Ecto neural progenitor cell (in vitro differentiated cells): ENCODE data around the gene ARHGAP22.

Source experiments
- DNase-seq: peaks from one replicate; pipeline ENCODE4 v3.0.0-alpha.2; 2018; ENCODE audit warnings: low spot score

Gene ARHGAP22

GRCh38 chr10:48533540-48533939 lies 71.3 kb downstream of the ARHGAP22 start:
- peak; percentile 1 for DNase-seq

DNA sequence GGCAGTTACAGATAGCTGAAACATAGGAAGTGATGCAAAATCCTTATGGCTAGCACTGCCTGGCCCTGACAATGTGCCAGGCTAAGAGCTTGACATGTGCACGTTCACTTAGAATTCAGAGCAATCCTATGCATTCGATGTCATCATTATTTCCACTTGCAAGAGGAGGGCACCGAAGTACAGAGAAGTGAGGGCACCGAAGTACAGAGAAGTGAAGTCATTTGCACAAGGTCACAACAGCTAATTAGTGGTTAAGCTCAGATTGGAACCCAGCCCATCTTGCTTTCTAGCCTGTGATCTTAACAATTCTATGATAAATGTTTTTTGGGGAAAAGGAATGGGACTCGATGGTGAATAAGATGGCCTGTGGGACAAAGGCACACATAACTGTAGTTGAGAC lies 73.4 kb downstream of the ARHGAP22 start:
- DNase-seq: peak; percentile 12

DNA sequence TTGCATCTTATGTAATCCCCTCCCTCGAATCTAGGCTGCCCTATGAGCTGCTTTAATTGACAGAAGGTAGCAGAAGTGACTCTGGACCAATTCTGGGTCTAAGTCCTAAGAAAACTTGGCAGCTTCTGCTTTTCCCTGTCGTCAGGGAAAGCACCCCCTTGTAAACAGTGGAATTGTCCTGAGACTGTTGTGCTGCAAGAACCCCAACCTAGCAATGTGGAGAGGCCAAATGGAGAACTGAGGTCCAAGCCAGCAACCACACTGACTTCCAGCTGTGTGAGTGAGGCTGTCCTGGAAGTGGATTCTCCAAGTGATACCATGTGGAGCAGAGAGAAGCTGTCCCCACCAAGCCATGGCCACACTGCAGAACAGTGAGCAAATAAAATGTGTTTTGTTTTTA lies 75.5 kb downstream of the ARHGAP22 start:
- no peak for DNase-seq

DNA sequence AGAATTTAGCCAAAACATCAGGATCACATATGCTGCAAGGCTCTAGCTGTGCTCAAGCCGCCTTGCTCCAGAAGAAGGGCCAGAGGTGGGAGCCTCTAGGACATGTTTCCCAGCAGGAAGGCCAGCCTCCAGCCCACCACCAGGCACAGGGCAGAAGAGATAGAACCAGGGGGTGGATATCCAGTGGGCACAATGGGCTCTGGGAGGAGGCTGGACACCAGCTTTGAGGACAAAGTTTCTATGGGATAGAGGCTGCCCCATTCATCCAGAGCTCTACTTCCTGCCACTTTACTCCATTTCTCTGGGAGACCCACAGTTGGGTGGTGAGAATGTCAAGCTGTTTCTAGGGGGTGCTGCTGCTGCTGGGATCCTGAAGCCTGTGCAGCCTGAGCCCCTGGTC lies 77.1 kb downstream of the ARHGAP22 start:
- DNase-seq: no peak

GRCh38 chr10:48526846-48527505 lies 77.9 kb downstream of the ARHGAP22 start:
- DNase-seq: no peak

- no peak for DNase-seq
Measured at GRCh38 chr10:48526011-48526821, 78.7 kb downstream of the ARHGAP22 start.

DNA sequence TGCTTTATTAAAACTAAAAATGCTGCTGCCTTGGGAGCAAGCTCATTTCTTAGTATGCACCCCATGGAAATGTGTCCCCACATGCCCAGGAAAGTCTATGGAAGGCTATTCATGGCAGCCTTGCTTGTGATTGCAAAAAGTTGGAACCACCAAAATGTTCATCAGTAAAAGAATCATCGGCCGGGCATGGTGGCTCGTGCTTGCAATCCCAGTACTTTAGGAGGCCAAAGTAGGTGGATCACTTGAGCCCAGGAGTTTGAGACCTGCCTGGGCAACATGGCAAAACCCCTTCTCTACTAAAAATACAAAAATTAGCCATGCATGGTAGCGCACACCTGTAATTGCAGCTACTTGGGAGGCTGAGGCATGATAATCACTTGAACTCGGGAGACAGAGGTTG lies 79.8 kb downstream of the ARHGAP22 start:
- DNase-seq: peak; percentile 26

- peak; percentile 77 for DNase-seq
Measured at GRCh38 chr10:48523820-48524758, 80.8 kb downstream of the ARHGAP22 start.

DNA sequence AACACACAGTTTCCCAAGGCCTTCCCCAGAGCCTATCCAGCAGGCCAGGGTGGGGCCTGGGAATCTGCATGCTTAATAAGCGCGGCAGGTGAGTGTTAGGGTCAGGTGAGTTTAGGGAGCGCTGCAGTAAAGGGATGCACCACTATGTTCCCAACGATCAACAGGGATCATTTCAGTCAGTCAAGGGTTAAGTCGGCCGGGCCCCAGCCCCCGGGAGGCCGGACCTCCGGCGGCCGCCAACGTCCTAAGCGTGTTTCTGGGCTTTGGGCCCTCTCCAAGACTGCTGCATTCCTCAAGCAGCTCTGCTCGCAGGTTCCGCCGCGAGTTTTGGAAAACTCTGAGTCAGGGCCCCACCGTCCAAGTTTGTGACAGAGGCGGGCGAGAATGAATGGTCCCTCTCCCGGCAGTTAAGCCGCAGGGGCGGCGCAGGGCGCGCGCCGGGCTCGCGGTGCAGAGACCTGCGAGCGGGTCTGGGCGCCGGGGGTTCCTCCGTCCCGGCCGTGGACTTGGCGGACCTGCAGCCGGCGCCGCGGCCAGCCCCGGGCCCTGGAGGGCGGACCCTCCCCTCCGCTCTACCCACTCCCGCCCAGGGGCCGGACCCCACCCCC lies 81.6 kb downstream of the ARHGAP22 start:
- DNase-seq: peak; percentile 65

DNA sequence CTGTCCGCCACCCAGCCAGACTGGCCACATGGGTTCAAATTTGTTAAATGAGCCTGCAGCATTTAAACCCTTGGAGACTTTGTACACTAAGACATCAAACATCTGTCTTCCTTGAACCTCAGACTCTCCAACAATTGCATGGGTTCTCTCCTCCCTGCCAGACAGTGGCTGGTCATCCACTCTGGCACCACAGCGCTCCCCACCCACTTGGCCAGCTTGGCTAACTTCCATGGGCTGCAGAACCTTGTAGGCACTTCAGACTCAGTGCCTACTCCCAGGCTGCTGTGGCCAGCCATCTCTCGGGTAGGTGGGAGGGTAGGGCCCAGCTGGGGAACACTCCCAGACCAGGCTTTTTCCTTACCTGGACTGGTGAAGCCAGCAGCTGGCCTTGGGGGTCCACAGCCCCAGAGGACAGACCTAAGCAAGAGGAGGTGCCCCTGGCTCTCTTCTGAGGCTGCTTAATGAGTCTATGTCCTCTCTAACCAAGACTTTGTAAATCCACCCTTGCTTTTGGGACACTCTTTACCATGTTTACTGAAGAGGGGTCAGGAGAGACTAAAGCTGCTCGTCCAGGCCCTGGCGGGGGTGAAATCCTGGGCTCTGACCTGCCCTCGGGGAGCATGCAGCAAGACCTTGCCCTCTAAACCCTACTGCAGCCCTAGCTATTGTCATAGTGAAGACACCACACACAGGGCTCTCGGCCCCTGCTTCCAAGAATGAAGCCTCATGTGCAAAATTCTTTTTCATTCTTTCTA lies 82.7 kb downstream of the ARHGAP22 start:
- no peak for DNase-seq

GRCh38 chr10:48520594-48520993 lies 84.3 kb downstream of the ARHGAP22 start:
- peak; percentile 34 for DNase-seq

DNA sequence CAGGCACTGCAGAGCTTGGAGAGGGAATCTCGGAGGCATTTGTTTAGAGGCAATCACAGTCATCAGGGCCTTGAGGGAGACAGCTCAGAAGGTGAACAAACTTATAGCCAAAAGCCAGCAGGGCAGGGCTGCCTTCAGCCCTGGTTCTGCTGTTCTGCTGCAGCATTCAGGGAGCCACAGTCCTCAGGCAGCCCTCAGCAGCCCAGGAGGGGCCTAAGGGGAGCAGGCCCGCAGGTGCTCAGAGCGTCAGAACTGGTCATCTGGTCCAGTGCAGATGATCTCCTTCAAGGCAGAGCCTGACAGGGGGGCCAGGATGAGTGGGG lies 84.7 kb downstream of the ARHGAP22 start:
- peak; percentile 45 for DNase-seq

DNA sequence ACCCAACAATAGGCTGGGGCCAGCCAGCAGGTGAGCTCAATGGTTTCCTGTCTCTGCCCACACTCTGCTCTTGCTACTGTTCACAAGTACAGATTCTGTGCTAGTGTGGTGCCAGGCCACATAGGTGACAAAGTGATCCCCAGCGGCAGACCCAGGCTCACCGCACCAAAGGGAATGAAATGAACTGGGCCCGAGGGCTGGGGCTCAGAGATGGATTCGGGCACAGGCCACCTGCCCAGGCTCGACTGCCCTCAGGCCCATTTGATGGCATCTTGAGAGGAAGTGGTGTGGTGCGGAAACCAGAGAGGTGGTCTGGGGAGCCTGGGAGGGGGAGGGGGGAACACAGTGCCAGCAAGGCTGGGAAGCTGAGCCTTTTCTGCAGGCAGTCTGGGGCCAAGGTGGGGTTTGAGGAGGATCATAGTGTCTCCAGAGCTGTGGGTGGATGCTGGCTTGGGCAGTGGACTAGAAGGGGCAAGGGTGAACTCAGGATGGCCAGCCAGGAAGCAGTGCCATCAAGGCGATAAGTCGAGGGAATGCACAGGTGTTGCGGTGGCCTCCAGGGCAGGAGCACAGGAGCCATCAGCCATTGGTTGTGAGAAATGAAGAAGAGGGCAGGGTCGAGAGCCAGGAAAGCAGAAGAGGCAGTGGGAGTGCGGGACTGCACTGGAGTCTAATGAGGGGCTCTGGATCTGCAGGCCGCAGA lies 85.2 kb downstream of the ARHGAP22 start:
- DNase-seq: peak; percentile 40

GRCh38 chr10:48518986-48519385 lies 85.9 kb downstream of the ARHGAP22 start:
- peak; percentile 30 for DNase-seq

- DNase-seq: no peak
Measured at GRCh38 chr10:48517911-48518811, 86.7 kb downstream of the ARHGAP22 start.

GRCh38 chr10:48517482-48517881 lies 87.4 kb downstream of the ARHGAP22 start:
- peak; percentile 37 for DNase-seq

- no peak for DNase-seq
Measured at GRCh38 chr10:48516911-48517310, 88.0 kb downstream of the ARHGAP22 start.

DNA sequence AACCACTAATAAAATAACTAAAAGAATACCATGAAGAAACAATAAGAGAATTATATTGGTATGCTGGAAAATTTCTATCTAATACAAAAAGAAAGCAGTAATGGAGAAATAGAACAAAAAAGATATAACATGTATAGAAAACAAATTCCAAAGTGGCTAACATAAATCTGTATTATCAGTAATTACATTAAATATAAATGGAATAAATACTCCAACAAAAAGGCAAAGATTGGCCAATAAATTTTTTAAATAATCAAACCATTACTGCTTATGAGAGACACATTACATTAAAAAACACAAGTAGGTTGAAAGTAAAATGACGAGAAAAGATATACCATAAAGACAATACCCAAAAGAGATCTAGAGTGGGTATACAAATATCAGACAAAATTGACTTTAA lies 90.0 kb downstream of the ARHGAP22 start:
- no peak for DNase-seq

DNA sequence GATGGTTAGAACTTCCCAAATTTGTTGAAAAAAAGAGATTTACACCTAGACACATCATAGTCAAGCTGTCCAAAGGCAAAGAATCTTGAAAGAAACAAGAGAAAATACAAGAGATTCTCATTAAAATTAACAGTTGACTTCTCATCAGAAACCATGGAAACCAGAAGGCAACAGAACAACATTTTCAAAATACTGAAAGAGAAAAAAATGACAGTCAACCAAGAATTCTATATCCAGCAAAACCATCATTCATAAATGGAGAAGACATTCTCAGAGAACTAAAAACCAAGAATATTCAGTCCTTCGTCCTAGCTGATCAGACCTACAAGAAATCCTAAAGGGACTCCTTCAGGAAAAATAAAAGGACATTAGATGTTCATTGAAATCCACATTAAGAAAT lies 90.6 kb downstream of the ARHGAP22 start:
- no peak for DNase-seq

DNA sequence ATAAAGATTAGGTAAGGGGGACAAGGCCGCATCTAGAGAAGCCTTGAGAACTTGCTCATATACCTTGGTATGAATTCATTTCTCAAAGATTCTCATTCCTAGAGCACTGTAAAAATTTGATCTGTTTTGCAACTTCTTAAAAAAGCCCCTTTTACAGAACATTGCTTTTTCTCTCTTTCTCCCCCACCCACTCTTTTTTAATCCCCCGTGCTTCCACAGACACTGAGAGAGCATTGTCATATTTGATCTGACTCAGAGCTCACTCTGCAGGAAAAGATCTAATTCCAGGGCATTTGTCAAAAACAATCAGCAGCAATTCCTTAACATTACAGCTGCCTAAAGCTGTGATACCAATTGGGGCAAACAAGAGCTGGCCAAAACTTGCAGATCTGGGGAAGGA lies 92.0 kb downstream of the ARHGAP22 start:
- DNase-seq: no peak
